ENCODE results near the gene IFNGR2.
"Not testable (repeated sequence)": the region's sequence is repeated elsewhere in the genome, so short reads cannot be mapped to it uniquely, and the experiment has no call there.

The IFNGR2 gene

DNA sequence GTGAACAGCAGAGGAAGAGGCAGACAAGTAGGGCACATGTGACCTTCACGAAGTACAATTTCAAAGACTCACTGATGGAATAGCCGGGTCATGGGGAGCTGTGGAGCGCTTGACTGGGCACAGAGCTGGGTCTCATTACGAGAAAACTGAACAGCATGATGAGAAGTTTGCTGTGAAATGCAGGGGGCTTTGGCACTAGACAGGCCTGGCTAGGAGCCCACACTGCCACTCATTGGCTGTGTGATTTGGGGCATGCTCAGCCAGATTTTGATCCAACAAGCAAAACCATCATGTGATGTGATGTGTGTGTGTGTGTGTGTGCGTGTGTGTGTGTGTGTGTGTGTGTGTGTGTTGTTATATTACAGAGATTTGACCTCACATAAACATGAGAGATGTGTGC lies 4.9 kb upstream of the IFNGR2 start:
- Mint-ChIP-seq H3K4me3 (no peak overlapping the region), H3K36me3 (ENCODE audit: low read depth) (no peaks in the 10 kb centered on the region), H3K4me1 (ENCODE audit: low read depth) (peaks cover 80% of the 10 kb centered on the region), H3K27me3 (no peaks in the 10 kb centered on the region), H3K27ac (peak overlapping the region; percentile 50), H3K9me3 (no peaks in the 10 kb centered on the region)
- intact Hi-C loops (cut with micrococcal nuclease) = no loop called here

DNA sequence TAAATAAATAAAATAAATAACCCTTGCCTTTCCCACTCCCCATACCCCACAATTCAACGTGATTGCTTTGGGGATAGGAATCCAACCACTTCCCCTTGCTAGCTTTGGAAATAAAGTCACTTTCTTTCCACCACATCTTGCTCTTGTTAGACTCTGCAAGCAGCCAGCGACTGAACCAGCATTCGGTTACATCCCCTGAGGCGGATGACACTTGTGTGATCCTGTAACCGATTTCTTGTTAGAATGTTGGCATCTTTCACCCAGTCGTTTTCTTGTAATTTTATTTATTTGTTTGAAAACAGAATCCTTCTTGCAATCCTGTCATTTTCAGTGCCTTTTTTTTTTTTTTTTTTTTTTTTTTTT lies 1.6 kb upstream of the IFNGR2 start:
- Mint-ChIP-seq H3K4me1 (ENCODE audit: low read depth) (peaks cover 77% of the 10 kb centered on the region), H3K9me3 (no peaks in the 10 kb centered on the region)
- intact Hi-C loops (cut with micrococcal nuclease) = loop anchor here (1.0 kb wide), 1 partner anchor 32 kb away; no protein-coding TSS in a partner anchor

DNA sequence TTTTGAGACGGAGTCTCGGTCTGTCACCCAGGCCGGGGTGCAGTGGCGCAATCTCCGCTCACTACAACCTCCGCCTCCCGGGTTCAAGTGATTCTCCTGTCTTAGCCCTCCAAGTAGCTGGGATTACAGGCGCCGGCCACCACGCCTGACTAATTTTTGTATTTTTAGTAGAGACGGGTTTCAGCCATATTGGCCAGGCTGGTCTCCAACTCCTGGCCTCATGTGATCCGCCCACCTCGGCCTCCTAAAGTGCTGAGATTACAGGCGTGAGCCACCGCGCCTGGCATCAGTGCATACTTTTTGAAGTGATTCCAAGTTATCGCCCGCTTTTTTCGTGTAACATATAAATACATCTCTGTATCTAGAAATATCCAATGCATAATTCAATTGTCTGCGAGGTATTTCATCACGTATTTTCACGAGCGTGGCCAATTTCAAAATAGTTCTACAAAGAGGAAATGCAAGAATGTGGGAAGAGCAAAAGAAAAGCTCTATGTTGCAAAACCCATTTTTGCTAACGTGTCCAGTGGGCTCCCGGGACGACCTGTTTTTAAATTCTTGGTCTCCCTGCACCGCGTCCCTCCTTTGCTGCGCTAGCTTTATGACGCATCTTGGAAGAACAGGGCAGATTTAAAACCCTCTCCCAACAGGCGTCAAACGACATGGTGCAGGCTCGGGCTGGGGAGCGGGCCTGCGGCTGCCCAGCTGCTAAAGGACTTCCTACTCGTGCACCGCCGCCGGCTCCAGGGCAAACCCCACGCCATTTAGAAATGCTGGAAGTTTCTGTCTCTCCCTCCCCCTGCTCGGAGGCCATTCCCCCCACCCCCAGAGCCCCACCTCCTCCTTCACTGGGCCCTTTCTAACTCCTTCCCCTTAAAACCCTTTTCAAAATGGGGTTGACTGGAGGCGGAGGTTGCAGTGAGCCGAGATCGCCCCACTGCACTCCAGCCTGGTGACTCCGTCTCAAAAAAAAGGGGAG lies 923 bp upstream of the IFNGR2 start:
- intact Hi-C loops (cut with micrococcal nuclease) = loop anchor here (1.0 to 2.0 kb wide), 2 partner anchors 8 to 27 kb away; no protein-coding TSS in a partner anchor
- Mint-ChIP-seq H3K27ac (peak overlapping the region; percentile 95), H3K4me1 (ENCODE audit: low read depth) (peaks cover 77% of the 10 kb centered on the region), H3K9me3 (no peaks in the 10 kb centered on the region), H3K27me3 (no peaks in the 10 kb centered on the region), H3K36me3 (ENCODE audit: low read depth) (peaks cover 38% of the 10 kb centered on the region), H3K4me3 (peak overlapping the region; percentile 74)

More for the DNA sequence above, 1.6 kb upstream of the IFNGR2 start:
- Mint-ChIP-seq H3K36me3 (ENCODE audit: low read depth) (peaks cover 31% of the 10 kb centered on the region), H3K27ac (peak overlapping the region; percentile 95), H3K27me3 (no peaks in the 10 kb centered on the region), H3K4me3 (no peak overlapping the region)

DNA sequence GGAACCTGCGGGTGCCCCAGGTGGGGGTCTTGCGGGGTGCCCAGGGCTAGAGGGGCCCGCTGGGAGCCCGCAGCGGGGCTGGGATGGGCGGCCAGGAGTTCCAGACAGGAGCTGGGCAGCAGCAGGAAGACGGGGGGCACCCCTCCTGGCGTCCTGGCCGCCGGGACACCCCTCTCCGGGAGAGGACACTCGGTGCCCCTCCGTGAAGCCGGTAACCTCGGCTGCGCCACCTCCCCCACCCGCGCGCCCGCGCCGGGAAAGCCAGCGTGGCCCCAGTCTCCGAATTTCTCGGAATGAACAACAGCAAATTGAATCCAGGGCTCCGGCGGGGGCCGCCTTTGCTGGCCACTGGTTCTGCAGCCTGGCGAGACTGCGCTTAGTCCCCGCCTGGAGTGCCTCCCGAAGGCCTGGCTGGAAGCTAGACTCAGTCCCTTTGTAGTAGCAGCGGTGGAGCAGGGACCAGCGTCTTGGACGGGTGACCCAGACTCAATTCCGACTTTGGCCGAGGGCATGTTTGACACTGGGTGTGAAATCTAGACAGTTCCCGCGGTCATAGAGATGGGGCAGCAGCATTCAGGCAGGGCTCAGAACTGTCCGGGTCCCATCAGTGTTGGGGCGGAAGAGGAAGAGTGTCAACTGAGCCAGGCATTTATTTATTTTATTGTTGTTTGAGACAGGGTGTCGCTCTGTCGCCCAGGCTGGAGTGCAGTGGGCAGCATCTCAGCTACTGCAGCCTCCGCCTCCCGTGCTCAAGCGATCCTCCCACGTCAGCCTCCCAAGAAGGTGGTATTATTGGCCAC lies 773 bp downstream of the IFNGR2 start:
- Mint-ChIP-seq H3K4me1 (ENCODE audit: low read depth) (peaks cover 74% of the 10 kb centered on the region), H3K27me3 (no peaks in the 10 kb centered on the region), H3K27ac (peak overlapping the region; percentile 99), H3K36me3 (ENCODE audit: low read depth) (peaks cover 54% of the 10 kb centered on the region), H3K4me3 (peak overlapping the region; percentile 98), H3K9me3 (no peaks in the 10 kb centered on the region)
- intact Hi-C loops (cut with micrococcal nuclease) = loop anchor here (2.0 kb wide), 2 partner anchors 29 to 43 kb away; no protein-coding TSS in a partner anchor

DNA sequence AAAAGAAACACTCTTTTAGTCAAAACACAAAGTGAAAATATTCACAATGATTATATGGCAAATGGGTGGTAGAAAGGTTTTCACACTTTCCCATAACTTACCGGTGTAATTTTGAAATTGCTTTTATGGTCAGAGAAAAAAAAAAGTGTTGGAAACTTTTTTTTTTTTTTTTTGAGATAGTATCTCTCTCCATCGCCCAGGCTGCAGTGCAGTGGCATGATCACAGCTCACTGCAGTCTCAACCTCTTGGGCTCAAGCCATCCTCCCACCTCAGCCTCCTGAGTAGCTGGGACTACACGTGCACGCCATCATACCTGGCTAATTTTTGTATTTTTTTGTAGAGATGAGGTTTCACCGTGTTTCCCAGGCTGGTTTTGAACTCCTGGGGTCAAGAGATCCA lies 3.3 kb downstream of the IFNGR2 start:
- Mint-ChIP-seq H3K4me1 (ENCODE audit: low read depth) (peaks cover 75% of the 10 kb centered on the region), H3K36me3 (ENCODE audit: low read depth) (peaks cover 79% of the 10 kb centered on the region), H3K27me3 (no peaks in the 10 kb centered on the region), H3K9me3 (no peaks in the 10 kb centered on the region), H3K27ac (peak overlapping the region; percentile 99), H3K4me3 (peak overlapping the region; percentile 98)
- intact Hi-C loops (cut with micrococcal nuclease) = no loop called here

DNA sequence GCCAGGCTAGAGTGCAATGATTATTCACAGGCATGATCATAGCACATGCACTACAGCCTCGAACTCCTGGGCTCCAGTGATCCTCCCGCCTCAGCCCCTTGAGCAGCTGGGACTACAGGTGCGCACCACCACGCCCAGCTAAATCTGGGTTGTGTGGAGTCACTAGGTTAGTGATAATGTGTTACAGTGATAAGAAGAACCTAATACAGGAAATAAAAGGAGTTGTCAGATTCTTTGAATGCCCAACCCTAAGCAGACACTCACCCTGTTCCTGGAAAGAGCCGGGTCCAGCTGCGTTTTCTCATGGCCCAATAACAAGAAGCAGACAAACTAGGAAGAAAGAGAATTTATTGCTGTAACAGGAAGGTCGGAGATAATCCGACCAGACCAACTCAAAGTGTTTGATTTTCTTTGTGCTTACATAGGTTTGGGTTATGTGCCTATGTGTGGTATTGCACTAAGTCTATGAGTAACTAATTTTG lies 8.8 kb downstream of the IFNGR2 start:
- H3K36me3 Mint-ChIP-seq (ENCODE audit: low read depth) = peaks cover 99% of the 10 kb centered on the region
- H3K27me3 Mint-ChIP-seq = no peaks in the 10 kb centered on the region
- intact Hi-C loops (cut with micrococcal nuclease) = no loop called here
- peak overlapping the region; percentile 55 for H3K27ac Mint-ChIP-seq
- H3K9me3 Mint-ChIP-seq = no peaks in the 10 kb centered on the region
- H3K4me1 Mint-ChIP-seq (ENCODE audit: low read depth) = peaks cover 83% of the 10 kb centered on the region
- peak overlapping the region; percentile 35 for H3K4me3 Mint-ChIP-seq

DNA sequence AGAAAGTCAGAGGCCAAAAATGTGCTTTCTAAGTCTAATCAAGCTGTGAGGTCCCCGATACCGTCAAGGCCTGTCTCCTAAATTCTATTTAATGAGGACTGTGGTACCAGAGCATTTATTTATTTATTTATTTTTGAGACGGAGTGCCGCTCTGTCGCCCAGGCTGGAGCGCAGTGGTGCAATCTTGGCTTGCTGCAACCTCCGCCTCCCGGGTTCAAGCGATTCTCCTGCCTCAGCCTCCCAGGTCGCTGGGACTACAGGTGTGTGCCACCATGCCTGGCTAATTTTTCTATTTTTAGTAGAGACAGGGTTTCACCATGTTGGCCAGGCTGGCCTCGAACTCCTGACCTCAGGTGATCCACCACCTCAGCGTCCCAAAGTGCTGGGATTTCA lies 9.2 kb downstream of the IFNGR2 start:
- H3K4me3 Mint-ChIP-seq; H3K9me3 Mint-ChIP-seq; intact Hi-C loops (cut with micrococcal nuclease); H3K27me3 Mint-ChIP-seq: not testable (repeated sequence)
- H3K27ac Mint-ChIP-seq = peak overlapping the region; percentile 65
- H3K4me1 Mint-ChIP-seq (ENCODE audit: low read depth) = peaks cover 83% of the 10 kb centered on the region
- H3K36me3 Mint-ChIP-seq (ENCODE audit: low read depth) = peaks cover 99% of the 10 kb centered on the region

DNA sequence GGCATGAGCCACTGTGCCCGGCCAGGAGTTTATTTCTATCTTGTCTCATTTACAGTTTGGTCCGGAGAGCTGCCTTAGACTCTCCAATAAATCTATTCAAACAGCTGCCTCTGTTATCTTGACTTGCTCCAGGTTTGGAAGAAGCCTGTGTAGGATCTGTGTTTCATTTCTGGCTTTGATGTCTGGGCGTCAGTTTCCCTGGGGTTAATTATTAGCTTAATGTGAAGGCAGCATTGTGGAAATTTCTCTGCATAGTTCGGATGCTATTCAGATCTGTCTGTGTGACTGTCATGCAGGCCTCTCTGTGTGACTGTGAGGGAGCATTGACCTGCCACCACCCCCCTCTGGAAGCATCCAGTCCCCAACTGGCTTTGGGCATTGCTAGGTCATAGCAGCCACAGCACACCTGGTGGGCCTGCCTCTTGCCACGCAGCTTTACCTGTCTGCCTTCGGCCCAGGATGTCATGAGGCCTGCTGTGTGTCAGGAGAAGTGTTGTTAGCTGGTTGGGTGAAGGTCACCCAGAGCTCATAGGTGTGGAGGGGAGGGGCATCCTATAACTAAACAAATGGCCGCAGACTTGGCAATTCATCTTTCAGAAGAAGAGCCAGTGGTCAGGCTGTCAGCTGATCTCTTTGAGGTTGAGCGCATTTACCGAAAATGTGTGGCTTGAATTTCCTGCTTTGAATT lies 9.8 kb downstream of the IFNGR2 start:
- H3K27me3 Mint-ChIP-seq = no peaks in the 10 kb centered on the region
- intact Hi-C loops (cut with micrococcal nuclease) = no loop called here
- peak overlapping the region; percentile 65 for H3K27ac Mint-ChIP-seq
- H3K9me3 Mint-ChIP-seq = no peaks in the 10 kb centered on the region
- peak overlapping the region; percentile 33 for H3K4me3 Mint-ChIP-seq
- peaks cover 100% of the 10 kb centered on the region for H3K36me3 Mint-ChIP-seq (ENCODE audit: low read depth)
- peaks cover 82% of the 10 kb centered on the region for H3K4me1 Mint-ChIP-seq (ENCODE audit: low read depth)

DNA sequence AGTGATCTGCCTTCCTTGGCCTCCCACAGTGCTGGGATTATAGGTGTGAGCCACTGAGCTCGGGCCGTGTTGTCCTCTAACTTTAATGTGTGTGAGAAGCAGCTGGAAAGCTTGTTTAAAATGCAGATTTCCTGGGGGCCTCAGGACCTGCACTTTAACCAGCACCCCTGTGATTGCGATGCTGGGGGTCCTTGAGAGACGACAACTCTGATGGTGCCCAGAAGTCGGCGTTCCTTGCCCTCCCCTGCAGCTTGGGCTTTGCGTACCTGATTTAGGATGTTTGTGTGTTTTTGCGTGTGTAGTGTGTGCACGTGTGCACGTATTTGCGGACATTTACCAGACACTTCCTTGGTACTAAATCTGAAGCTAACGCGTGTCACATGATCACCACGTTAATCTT lies 10.9 kb downstream of the IFNGR2 start:
- no peaks in the 10 kb centered on the region for H3K27me3 Mint-ChIP-seq
- intact Hi-C loops (cut with micrococcal nuclease) = no loop called here
- H3K27ac Mint-ChIP-seq = peak overlapping the region; percentile 65
- no peak overlapping the region for H3K4me3 Mint-ChIP-seq
- H3K9me3 Mint-ChIP-seq = no peaks in the 10 kb centered on the region
- H3K36me3 Mint-ChIP-seq (ENCODE audit: low read depth) = peaks cover 100% of the 10 kb centered on the region
- peaks cover 75% of the 10 kb centered on the region for H3K4me1 Mint-ChIP-seq (ENCODE audit: low read depth)

DNA sequence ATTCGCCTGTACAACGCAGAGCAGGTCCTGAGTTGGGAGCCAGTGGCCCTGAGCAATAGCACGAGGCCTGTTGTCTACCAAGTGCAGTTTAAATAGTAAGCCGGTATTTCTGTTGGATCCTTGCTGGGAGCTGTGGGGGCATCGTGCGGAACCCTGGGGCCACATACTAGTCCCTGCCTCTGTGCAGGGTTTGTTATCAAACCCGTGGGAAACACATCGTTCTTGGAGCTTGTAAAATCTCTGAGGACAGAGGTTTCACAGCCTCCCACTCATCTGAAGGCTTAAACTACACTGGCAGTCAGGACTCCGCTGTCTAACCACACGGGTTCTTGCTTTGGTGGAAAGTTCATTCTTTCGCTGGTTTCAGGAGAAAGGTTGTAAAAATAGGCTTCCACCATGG lies 11.7 kb downstream of the IFNGR2 start:
- Mint-ChIP-seq H3K9me3 (no peaks in the 10 kb centered on the region), H3K27me3 (no peaks in the 10 kb centered on the region), H3K36me3 (ENCODE audit: low read depth) (peaks cover 100% of the 10 kb centered on the region), H3K27ac (peak overlapping the region; percentile 65), H3K4me1 (ENCODE audit: low read depth) (peaks cover 74% of the 10 kb centered on the region), H3K4me3 (no peak overlapping the region)
- intact Hi-C loops (cut with micrococcal nuclease) = no loop called here

DNA sequence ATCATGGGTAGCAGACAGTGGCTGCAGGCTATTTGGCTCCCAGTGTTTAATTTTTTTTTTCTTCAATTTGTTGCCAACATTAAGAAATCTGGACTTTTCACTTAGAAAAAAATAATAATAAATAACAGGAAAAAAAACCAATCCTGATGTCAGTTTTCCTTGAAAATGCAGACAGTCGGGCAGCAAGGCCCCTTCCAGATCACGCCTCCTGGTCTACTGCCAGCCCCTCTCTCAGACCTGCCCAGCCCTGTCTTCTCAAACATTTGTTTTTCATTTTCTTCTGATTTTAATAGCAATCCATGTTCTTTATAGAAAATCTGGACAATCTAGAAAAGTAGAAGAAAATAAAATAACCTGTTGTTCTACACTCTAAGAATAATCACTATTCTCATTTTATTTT lies 15.5 kb downstream of the IFNGR2 start:
- H3K9me3 Mint-ChIP-seq = no peaks in the 10 kb centered on the region
- H3K27me3 Mint-ChIP-seq = no peaks in the 10 kb centered on the region
- H3K4me3 Mint-ChIP-seq = no peak overlapping the region
- H3K27ac Mint-ChIP-seq = no peak overlapping the region
- H3K36me3 Mint-ChIP-seq (ENCODE audit: low read depth) = peaks cover 100% of the 10 kb centered on the region
- intact Hi-C loops (cut with micrococcal nuclease) = no loop called here
- peaks cover 46% of the 10 kb centered on the region for H3K4me1 Mint-ChIP-seq (ENCODE audit: low read depth)

DNA sequence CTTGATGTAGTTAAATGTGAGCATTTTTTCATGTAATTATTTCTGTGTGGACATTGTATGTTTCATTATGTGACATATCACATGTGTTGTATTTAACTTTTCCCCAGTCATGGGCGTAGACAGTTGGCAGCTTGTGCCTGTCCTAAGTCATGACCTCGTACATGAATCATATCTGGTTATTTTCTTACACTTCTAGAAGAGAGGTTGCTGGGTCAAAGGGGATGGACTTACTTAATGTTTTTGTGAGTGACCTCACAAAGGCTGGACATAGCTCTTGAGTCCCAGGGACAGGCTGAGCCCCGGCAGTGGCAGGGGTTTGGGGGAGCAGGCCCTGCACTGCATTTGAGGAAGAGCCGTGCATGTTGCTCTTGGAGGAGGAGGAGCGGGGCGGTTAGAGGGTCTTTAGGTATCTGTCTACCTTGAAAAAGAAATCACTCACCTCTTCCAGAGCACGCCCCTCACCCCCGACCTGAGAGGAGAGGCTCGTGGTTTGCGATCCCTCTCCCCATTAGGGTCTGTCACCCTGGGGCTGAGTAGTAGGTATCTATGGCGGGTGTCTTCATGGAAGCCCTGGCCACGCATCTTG lies 16.4 kb downstream of the IFNGR2 start:
- H3K27ac Mint-ChIP-seq = peak overlapping the region; percentile 71

DNA sequence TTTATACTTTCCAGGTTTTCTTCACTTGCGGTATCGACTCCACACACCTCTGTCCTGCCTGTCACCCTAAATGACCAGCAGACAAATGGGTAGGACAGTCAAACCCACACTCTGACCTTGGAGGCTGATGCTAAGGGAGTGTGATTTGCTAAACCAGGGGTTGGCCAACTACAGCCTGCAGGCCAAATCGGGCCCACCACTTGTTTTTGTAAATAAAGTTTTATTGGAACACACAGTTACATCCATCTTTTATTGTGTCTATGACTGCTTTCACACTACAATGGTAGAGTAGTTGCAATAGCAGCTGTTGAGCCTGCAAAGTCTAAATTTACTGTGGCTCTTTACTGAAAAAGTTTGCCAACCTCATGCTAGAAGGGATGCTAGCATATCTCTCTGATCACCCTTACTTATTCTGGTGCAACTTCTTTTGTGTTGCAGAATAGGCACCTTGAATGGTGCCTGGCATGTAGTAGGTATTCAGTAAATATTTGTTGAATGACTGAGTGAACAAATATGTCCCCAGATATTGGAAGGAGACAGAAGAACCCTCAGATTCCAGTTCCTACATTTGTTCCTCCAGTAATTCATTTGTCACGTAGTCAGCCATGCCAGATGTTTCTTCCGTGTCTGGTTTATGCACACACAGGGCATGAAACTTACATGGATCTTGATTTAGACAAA lies 18.6 kb downstream of the IFNGR2 start:
- Mint-ChIP-seq H3K27me3 (no peaks in the 10 kb centered on the region), H3K36me3 (ENCODE audit: low read depth) (peaks cover 100% of the 10 kb centered on the region), H3K27ac (no peak overlapping the region), H3K4me1 (ENCODE audit: low read depth) (peaks cover 39% of the 10 kb centered on the region), H3K9me3 (no peaks in the 10 kb centered on the region), H3K4me3 (no peak overlapping the region)
- intact Hi-C loops (cut with micrococcal nuclease) = no loop called here

More for the DNA sequence above, 16.4 kb downstream of the IFNGR2 start:
- Mint-ChIP-seq H3K27me3 (no peaks in the 10 kb centered on the region), H3K4me3 (no peak overlapping the region), H3K9me3 (no peaks in the 10 kb centered on the region), H3K36me3 (ENCODE audit: low read depth) (peaks cover 100% of the 10 kb centered on the region), H3K4me1 (ENCODE audit: low read depth) (peaks cover 47% of the 10 kb centered on the region)
- intact Hi-C loops (cut with micrococcal nuclease) = no loop called here

Data from dendritic cell treated with granulocyte-macrophage colony-stimulating factor and Interleukin-4, amounts not matched to agents 40 ng/mL and 50 ng/mL, for 4 days (primary cell).